Adrenal gland (tissue), 12 donors: ENCODE results near the gene LKAAEAR1. TPM values are rescaled to one million over a fixed set of nuclear protein-coding genes. Genes with fewer than 3 reads are reported as not detected.

ENCODE experiments used
- DNase-seq, 7 donors: peaks; one replicate each; pipeline ENCODE4 v3.0.0-alpha.2; 2019 to 2020
- H3K27ac ChIP-seq, 5 donors: fragments of 200-600 bp; sonication (generic) in 4 of 5; 1 replicate in 3 of 5; 2 replicates in 2 of 5; pipeline versions ENCODE4 v1.5.1 to v1.8.0; 2016 to 2020; ENCODE audit warnings: mild to moderate bottlenecking in 1 of 5
- H3K27me3 ChIP-seq: fragments of 200-600 bp; 2 replicates; pipeline ENCODE4 v1.8.0; 2021
- H3K36me3 ChIP-seq, 2 donors: fragments of 200-600 bp; replicated peaks in 1 of 2; 1 replicate in 1 of 2; 2 replicates in 1 of 2; pipeline versions ENCODE4 v1.5.1 to v1.8.0; 2018 to 2022
- H3K4me1 ChIP-seq, 2 donors: fragments of 200-600 bp; replicated peaks in 1 of 2; 1 replicate in 1 of 2; 2 replicates in 1 of 2; pipeline versions ENCODE4 v1.5.1 to v1.8.0; 2018 to 2021
- H3K4me3 ChIP-seq, 4 donors: fragments of 200-600 bp; sonication (generic) in 3 of 4; one replicate each; pipeline ENCODE4 v1.5.1; 2016 to 2018
- H3K9me3 ChIP-seq, 3 donors: fragments of 200-600 bp; sonication (generic) in 1 of 3; replicated peaks in 1 of 3; 1 replicate in 2 of 3; 2 replicates in 1 of 3; pipeline versions ENCODE4 v1.5.1 to v1.8.0; 2016 to 2021
- CTCF ChIP-seq, 6 experiments: fragments of 450-650 bp in 4 of 6; fragments of 200-600 bp in 2 of 6; sonication (generic) in 1 of 6; IDR thresholded peaks; 1 replicate in 5 of 6; 2 replicates in 1 of 6; pipeline versions ENCODE4 v1.5.1 to v1.8.0; 2016 to 2021; ENCODE audit warnings: antibody characterized with exemption in 6 of 6, mild to moderate bottlenecking in 2 of 6, moderate library complexity in 1 of 6
- POLR2A ChIP-seq, 2 donors: fragments of 450-650 bp; IDR thresholded peaks; one replicate each; pipeline ENCODE4 v1.6.1; 2017; ENCODE audit warnings: antibody characterized with exemption in 2 of 2, mild to moderate bottlenecking in 2 of 2, moderate library complexity in 1 of 2
- WGBS, 4 donors: extraction: QIAGEN DNeasy Blood & Tissue Kit in 2 of 4; methylation state at CpG; one replicate each; pipeline versions ENCODE4 v1.1.5 to v1.1.7; 2013 to 2017; 5-methylcytosine and 5-hydroxymethylcytosine counted together
- intact Hi-C, 2 donors: fragments of 100-400 bp; cut with DNase I; formaldehyde crosslinking; loops; one replicate each; pipeline versions ENCODE4 v1.14.1 to v1.15.0; 2022 to 2023
- polyA plus RNA-seq, 3 donors: library from polyadenylated mRNA; stranded (reverse); fragments of 200-250 nt in 2 of 3; fragments of 350-450 nt in 1 of 3; fragmentation: Illumina TruSeq in 1 of 3; extraction: RNeasy Lipid Tissue Mini Kit (QIAGEN cat#74804) in 1 of 3; gene quantifications; one replicate each; pipeline ENCODE4 v1.2.3, GENCODE V29; 2013 to 2014
- total RNA-seq, 9 donors: library from RNA; depleted of rRNA in 4 of 9; stranded (reverse); fragments of >200 nt in 4 of 9; fragments of 120-200 nt in 1 of 9; fragmentation: NEBNext Ultra II Directional in 1 of 9; extraction: Animal tissue kit (Norgen Biotek cat#: 25700) in 1 of 9; gene quantifications; one replicate each; pipeline versions ENCODE4 v1.1.0 to v1.2.4, GENCODE V29; 2013 to 2023
- donor health status: healthy with polysubstance abuse.
- donor health status: Bipolar disorder and iron deficiency.
- donor health status: DM: yes; HTN: yes; CAD: no.
- donor health status: DM: no; HTN: no; CAD: no.
- donor health status: DM: no; HTN: no; CAD: no.
- donor health status: DM: yes; HTN: yes; CAD: no.

LKAAEAR1 gene
- total and polyA plus RNA-seq, 12 donors: 0.28 to 1.2 (median 1.1) TPM; not detected in 9

- no peak overlapping the region for H3K4me3 ChIP-seq
- peaks cover 24% of the 10 kb centered on the region for H3K27me3 ChIP-seq
Measured at GRCh38 chr20:64055893-64056638, 28.1 kb downstream of the LKAAEAR1 start.

GRCh38 chr20:64055396-64055892, 28.8 kb downstream of the LKAAEAR1 start:
- H3K27me3 ChIP-seq: peaks cover 31% of the 10 kb centered on the region
- WGBS, 4 donors: 34 to 62% (median 55%) methylated on average over 2 to 9 of the region's 9 CpGs
- no peak for TF ChIP-seq CTCF (IDR thresholded peaks at IDR 0.05)
- no peak for TF ChIP-seq POLR2A (IDR thresholded peaks at IDR 0.05)
- H3K36me3 ChIP-seq: no peaks in the 10 kb centered on the region
- no peak overlapping the region for H3K4me3 ChIP-seq
- H3K27ac ChIP-seq: peak overlapping the region in 3 of 5 donors; percentile 11 to 72 (median 41)
- no peaks in the 10 kb centered on the region for H3K4me1 ChIP-seq
- DNase-seq: no peak
- intact Hi-C loops: no loop called here
- H3K9me3 ChIP-seq: no peaks in the 10 kb centered on the region

More at GRCh38 chr20:64055893-64056638, 28.1 kb downstream of the LKAAEAR1 start:
- Histone ChIP-seq H3K36me3 (no peaks in the 10 kb centered on the region), H3K27ac (peak overlapping the region in 3 of 5 donors; percentile 11 to 72 (median 41)), H3K9me3 (no peaks in the 10 kb centered on the region), H3K4me1 (no peaks in the 10 kb centered on the region)
- peak in 1 of 6 experiments; percentile 4 for TF ChIP-seq CTCF (IDR thresholded peaks at IDR 0.05)
- TF ChIP-seq POLR2A (IDR thresholded peaks at IDR 0.05): no peak
- DNase-seq: peak in 5 of 7 donors; percentile 51 to 71 (median 63)
- intact Hi-C loops: no loop called here
- WGBS, 4 donors: 37 to 55% (median 41%) methylated on average over 7 to 22 of the region's 22 CpGs

- intact Hi-C loops: no loop called here
- DNase-seq: peak in 5 of 7 donors; percentile 33 to 79 (median 66)
- Histone ChIP-seq H3K27me3 (peaks cover 41% of the 10 kb centered on the region), H3K4me1 (no peaks in the 10 kb centered on the region), H3K27ac (peak overlapping the region in 2 of 5 donors; percentile 16 to 80), H3K9me3 (no peaks in the 10 kb centered on the region), H3K4me3 (no peak overlapping the region), H3K36me3 (no peaks in the 10 kb centered on the region)
- TF ChIP-seq POLR2A (IDR thresholded peaks at IDR 0.05): peak in 1 of 2 donors; percentile 26
- TF ChIP-seq CTCF (IDR thresholded peaks at IDR 0.05): peak in 2 of 6 experiments; percentile 5 to 8
- 29 to 48% (median 37%) methylated on average over 4 to 17 of the region's 17 CpGs for WGBS, 4 donors
Measured at GRCh38 chr20:64053841-64054661, 30.1 kb downstream of the LKAAEAR1 start.
